Mesenchymal stem cell (in vitro differentiated cells and primary cell): ENCODE results near the gene PPP5C.

Source experiments
- DNase-seq: peaks from one replicate; pipeline ENCODE4 v3.0.0-alpha.2; 2013
- H2AFZ ChIP-seq: one replicate; pipeline ENCODE4 v1.6.1; 2013; ENCODE audit warnings: low read depth, mild to moderate bottlenecking, control low read depth, inconsistent platforms, low read length, moderate library complexity
- H2AK5ac ChIP-seq: 2 replicates; pipeline ENCODE4 v1.6.1; 2013; ENCODE audit warnings: low read length, moderate library complexity, mild to moderate bottlenecking, inconsistent platforms; ENCODE audit not compliant: severe bottlenecking
- H2BK120ac ChIP-seq: one replicate; pipeline ENCODE4 v1.6.1; 2013; ENCODE audit warnings: low read depth, mild to moderate bottlenecking, inconsistent platforms, low read length, moderate library complexity
- H2BK12ac ChIP-seq, 2 experiments: one replicate each; pipeline ENCODE4 v1.6.1; 2013; ENCODE audit warnings: inconsistent platforms in 2 of 2, low read length in 2 of 2, mild to moderate bottlenecking in 2 of 2, moderate library complexity in 2 of 2, control low read depth in 1 of 2
- H2BK15ac ChIP-seq: one replicate; pipeline ENCODE4 v1.6.1; 2013; ENCODE audit warnings: mild to moderate bottlenecking, low read depth, inconsistent platforms; ENCODE audit not compliant: poor library complexity, severe bottlenecking
- H2BK5ac ChIP-seq: 2 replicates; pipeline ENCODE4 v1.6.1; 2013; ENCODE audit warnings: low read depth, mild to moderate bottlenecking, low read length, control low read depth, inconsistent platforms; ENCODE audit not compliant: poor library complexity, severe bottlenecking
- H3K14ac ChIP-seq, 2 experiments: one replicate each; pipeline ENCODE4 v1.6.1; 2013; ENCODE audit warnings: inconsistent platforms in 2 of 2, low read length in 2 of 2, control low read depth in 1 of 2, mild to moderate bottlenecking in 1 of 2, moderate library complexity in 1 of 2
- H3K18ac ChIP-seq, 2 experiments: one replicate each; pipeline ENCODE4 v1.6.1; 2013; ENCODE audit warnings: inconsistent platforms in 2 of 2, low read length in 2 of 2, control low read depth in 1 of 2, low read depth in 1 of 2, mild to moderate bottlenecking in 1 of 2
- H3K23ac ChIP-seq, 2 experiments: one replicate each; pipeline ENCODE4 v1.6.1; 2013; ENCODE audit warnings: inconsistent platforms in 2 of 2, low read length in 2 of 2, mild to moderate bottlenecking in 2 of 2, moderate library complexity in 2 of 2, control low read depth in 1 of 2
- H3K27ac ChIP-seq: 2 replicates; pipeline ENCODE4 v1.5.1; 2013; ENCODE audit warnings: mild to moderate bottlenecking, moderate library complexity, low read length, control low read depth, inconsistent platforms; ENCODE audit not compliant: poor library complexity, severe bottlenecking
- H3K27me3 ChIP-seq, 2 experiments: 2 replicates each; pipeline versions ENCODE4 v1.6.1 to v1.7.0; 2013; ENCODE audit warnings: low read length in 2 of 2, mild to moderate bottlenecking in 2 of 2, moderate library complexity in 2 of 2, control low read depth in 1 of 2, inconsistent platforms in 1 of 2; ENCODE audit not compliant: control insufficient read depth in 1 of 2, insufficient read depth in 1 of 2
- H3K36me3 ChIP-seq, 2 experiments: 2 replicates each; pipeline versions ENCODE4 v1.6.1 to v1.7.0; 2013; ENCODE audit warnings: low read length in 2 of 2, control low read depth in 1 of 2, inconsistent platforms in 1 of 2, low read depth in 1 of 2, mild to moderate bottlenecking in 1 of 2; ENCODE audit not compliant: insufficient read depth in 2 of 2, control insufficient read depth in 1 of 2
- H3K4ac ChIP-seq, 2 experiments: one replicate each; pipeline ENCODE4 v1.6.1; 2013; ENCODE audit warnings: inconsistent platforms in 2 of 2, low read length in 2 of 2, mild to moderate bottlenecking in 2 of 2, moderate library complexity in 2 of 2, control low read depth in 1 of 2, low read depth in 1 of 2
- H3K4me1 ChIP-seq: 2 replicates; pipeline ENCODE4 v1.6.1; 2013; ENCODE audit warnings: low read depth, low read length, control low read depth; ENCODE audit not compliant: control insufficient read depth, insufficient read depth
- H3K4me2 ChIP-seq: 2 replicates; pipeline ENCODE4 v1.6.1; 2013; ENCODE audit warnings: low read length, mild to moderate bottlenecking, inconsistent platforms; ENCODE audit not compliant: poor library complexity, severe bottlenecking
- H3K4me3 ChIP-seq, 2 experiments: 2 replicates each; pipeline versions ENCODE4 v1.5.1 to v1.7.0; 2013; ENCODE audit warnings: low read length in 2 of 2, mild to moderate bottlenecking in 2 of 2, control low read depth in 1 of 2, low read depth in 1 of 2; ENCODE audit not compliant: insufficient read depth in 1 of 2
- H3K79me1 ChIP-seq: replicated peaks from 2 replicates; pipeline ENCODE4 v1.6.1; 2013; ENCODE audit warnings: mild to moderate bottlenecking, control low read depth, low read length, inconsistent platforms; ENCODE audit not compliant: poor library complexity, severe bottlenecking
- H3K9ac ChIP-seq: 2 replicates; pipeline ENCODE4 v1.7.0; 2013; ENCODE audit warnings: mild to moderate bottlenecking, low read length, moderate library complexity
- H3K9me3 ChIP-seq: 2 replicates; pipeline ENCODE4 v1.7.0; 2013; ENCODE audit warnings: mild to moderate bottlenecking, low read length; ENCODE audit not compliant: control insufficient read depth
- H4K8ac ChIP-seq: one replicate; pipeline ENCODE4 v1.6.1; 2013; ENCODE audit warnings: inconsistent platforms, mild to moderate bottlenecking, low read length, moderate library complexity
- H4K91ac ChIP-seq: one replicate; pipeline ENCODE4 v1.6.1; 2013; ENCODE audit warnings: mild to moderate bottlenecking, low read length, inconsistent platforms
- WGBS: methylation state at CpG from one replicate; pipeline ENCODE4 v1.1.7; 2013; ENCODE audit warnings: mixed read lengths; 5-methylcytosine and 5-hydroxymethylcytosine counted together

PPP5C gene

GRCh38 chr19:46407856-46408663 lies 61.2 kb downstream of the PPP5C start:
- Histone ChIP-seq H3K14ac (peak overlapping the region in 1 of 2 experiments; percentile 56), H3K79me1 (peaks cover 19% of the 10 kb centered on the region), H3K4ac (peak overlapping the region; percentile 52 to 68), H3K18ac (peak overlapping the region; percentile 89 to 96), H3K4me3 (peak overlapping the region in 1 of 2 experiments; percentile 11), H3K27me3 (peaks cover 0 to 47% of the 10 kb centered on the region in 2 experiments), H2AFZ (no peak overlapping the region), H3K27ac (no peak overlapping the region), H2BK15ac (peak overlapping the region; percentile 44), H2AK5ac (peak overlapping the region; percentile 21), H2BK5ac (no peak overlapping the region), H3K23ac (peak overlapping the region in 1 of 2 experiments; percentile 40), H3K9me3 (no peaks in the 10 kb centered on the region), H2BK120ac (peak overlapping the region; percentile 35), H3K9ac (peak overlapping the region; percentile 53), H4K91ac (peak overlapping the region; percentile 73), H3K36me3 (peaks cover 0 to 16% of the 10 kb centered on the region in 2 experiments), H3K4me2 (peak overlapping the region; percentile 13), H3K4me1 (peaks cover 45% of the 10 kb centered on the region), H4K8ac (peak overlapping the region; percentile 93), H2BK12ac (peak overlapping the region; percentile 87 to 95)
- DNase-seq, result no peak
- 35% methylated on average over 23 of the region's 23 CpGs for WGBS

DNA sequence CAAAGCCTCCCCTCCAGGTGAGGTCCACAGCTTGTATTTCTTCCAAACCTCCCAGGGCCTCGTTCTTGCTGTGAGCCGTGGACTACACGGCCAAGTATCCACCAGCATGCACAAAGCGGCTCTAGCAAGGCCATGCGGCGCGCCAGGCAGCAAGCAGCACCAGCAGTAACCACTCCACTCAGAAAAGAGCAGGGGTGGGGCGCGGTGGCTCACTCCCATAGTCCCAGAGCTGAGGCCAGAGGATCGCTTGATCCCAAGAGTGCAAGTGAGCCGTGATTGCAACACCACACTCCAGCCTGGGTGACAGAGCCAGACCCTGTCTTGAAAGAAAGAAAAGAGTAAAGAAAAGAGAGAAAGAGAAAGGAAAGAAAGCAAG lies 61.8 kb downstream of the PPP5C start:
- Histone ChIP-seq H3K36me3 (peaks cover 0 to 16% of the 10 kb centered on the region in 2 experiments), H3K4me2 (peak overlapping the region; percentile 13), H4K8ac (peak overlapping the region; percentile 93), H3K27me3 (peaks cover 0 to 53% of the 10 kb centered on the region in 2 experiments), H3K4me1 (peaks cover 48% of the 10 kb centered on the region), H3K9ac (peak overlapping the region; percentile 53), H2BK15ac (peak overlapping the region; percentile 44), H2AFZ (no peak overlapping the region), H3K27ac (no peak overlapping the region), H3K18ac (peak overlapping the region; percentile 89 to 96), H3K4ac (peak overlapping the region in 1 of 2 experiments; percentile 52), H2BK120ac (peak overlapping the region; percentile 35), H3K14ac (peak overlapping the region in 1 of 2 experiments; percentile 56), H3K4me3 (peak overlapping the region in 1 of 2 experiments; percentile 11), H2AK5ac (peak overlapping the region; percentile 21), H2BK5ac (no peak overlapping the region), H4K91ac (peak overlapping the region; percentile 73), H3K23ac (peak overlapping the region in 1 of 2 experiments; percentile 40), H3K9me3 (no peaks in the 10 kb centered on the region), H3K79me1 (peaks cover 21% of the 10 kb centered on the region), H2BK12ac (peak overlapping the region; percentile 87 to 95)
- peak; percentile 87 for DNase-seq
- WGBS, result 2% methylated on average over 11 of the region's 11 CpGs

DNA sequence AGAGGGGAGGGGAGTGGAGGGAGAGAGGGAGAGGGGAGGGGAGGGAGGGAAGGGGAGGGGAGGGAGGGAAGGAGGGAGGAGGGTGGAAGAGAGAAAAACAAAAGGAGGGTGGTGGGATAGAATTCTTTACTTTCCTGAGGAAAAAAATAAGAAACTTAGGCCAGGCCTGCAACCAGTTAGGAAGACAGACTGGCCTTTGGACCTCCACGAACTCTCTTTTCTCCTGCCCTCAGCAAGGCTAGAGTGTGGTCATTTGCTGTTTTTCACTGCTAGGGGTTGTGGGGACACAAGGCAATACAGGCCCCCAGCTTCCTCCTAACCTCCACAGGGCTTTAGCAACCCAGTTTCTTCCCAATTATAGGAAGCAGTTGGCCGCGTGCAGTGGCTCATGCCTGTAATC lies 62.3 kb downstream of the PPP5C start:
- Histone ChIP-seq H3K18ac (peak overlapping the region; percentile 61 to 64), H3K4me3 (no peak overlapping the region), H3K14ac (no peak overlapping the region), H2BK120ac (no peak overlapping the region), H4K8ac (no peak overlapping the region), H3K27ac (no peak overlapping the region), H2AK5ac (no peak overlapping the region), H3K4me1 (peaks cover 48% of the 10 kb centered on the region), H3K36me3 (peaks cover 0 to 16% of the 10 kb centered on the region in 2 experiments), H3K27me3 (peaks cover 0 to 55% of the 10 kb centered on the region in 2 experiments), H3K9me3 (no peaks in the 10 kb centered on the region), H2BK15ac (no peak overlapping the region), H3K4me2 (no peak overlapping the region), H2BK5ac (no peak overlapping the region), H3K9ac (no peak overlapping the region), H4K91ac (no peak overlapping the region), H3K4ac (no peak overlapping the region), H2AFZ (no peak overlapping the region), H3K23ac (no peak overlapping the region), H2BK12ac (no peak overlapping the region), H3K79me1 (peaks cover 21% of the 10 kb centered on the region)
- WGBS, result 38% methylated on average over 2 of the region's 3 CpGs
- DNase-seq, result no peak
